ENCODE results near the gene IL21R. TPM values are rescaled to one million over a fixed set of nuclear protein-coding genes. Genes with fewer than 3 reads are reported as not detected.

The IL21R gene
- total RNA-seq, 1 experiment from 2014 or later: 3.8 TPM

DNA sequence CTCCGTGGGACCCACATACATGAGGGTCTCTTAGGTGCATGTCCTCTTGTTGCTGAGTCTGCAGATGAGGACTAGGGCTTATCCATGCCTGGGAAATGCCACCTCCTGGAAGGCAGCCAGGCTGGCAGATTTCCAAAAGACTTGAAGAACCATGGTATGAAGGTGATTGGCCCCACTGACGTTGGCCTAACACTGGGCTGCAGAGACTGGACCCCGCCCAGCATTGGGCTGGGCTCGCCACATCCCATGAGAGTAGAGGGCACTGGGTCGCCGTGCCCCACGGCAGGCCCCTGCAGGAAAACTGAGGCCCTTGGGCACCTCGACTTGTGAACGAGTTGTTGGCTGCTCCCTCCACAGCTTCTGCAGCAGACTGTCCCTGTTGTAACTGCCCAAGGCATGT lies 38.2 kb upstream of the IL21R start:
- peaks cover 36% of the 10 kb centered on the region for H3K4me1 ChIP-seq (replicated peaks; ENCODE audit: insufficient read depth)
- H3K4me2 ChIP-seq: peak overlapping the region; percentile 42
- no peaks in the 10 kb centered on the region for H3K9me2 ChIP-seq (ENCODE audit: insufficient read depth)
- H3F3A ChIP-seq (ENCODE audit: insufficient read depth, low read depth): peaks cover 26% of the 10 kb centered on the region
- no peaks in the 10 kb centered on the region for H3K9me3 ChIP-seq (ENCODE audit: insufficient read depth, low read depth)
- H2AFZ ChIP-seq: no peak overlapping the region
- BruUV-seq (replicated peaks): no TSS peak
- no peaks in the 10 kb centered on the region for H3K79me2 ChIP-seq (ENCODE audit: low read depth)
- peak overlapping the region; percentile 87 for H3K27ac ChIP-seq
- no peaks in the 10 kb centered on the region for H4K20me1 ChIP-seq (ENCODE audit: insufficient read depth)
- no peak for TF ChIP-seq EZH2 (IDR thresholded peaks at IDR 0.05; ENCODE audit: low read depth)
- TF ChIP-seq, protein P1, sequence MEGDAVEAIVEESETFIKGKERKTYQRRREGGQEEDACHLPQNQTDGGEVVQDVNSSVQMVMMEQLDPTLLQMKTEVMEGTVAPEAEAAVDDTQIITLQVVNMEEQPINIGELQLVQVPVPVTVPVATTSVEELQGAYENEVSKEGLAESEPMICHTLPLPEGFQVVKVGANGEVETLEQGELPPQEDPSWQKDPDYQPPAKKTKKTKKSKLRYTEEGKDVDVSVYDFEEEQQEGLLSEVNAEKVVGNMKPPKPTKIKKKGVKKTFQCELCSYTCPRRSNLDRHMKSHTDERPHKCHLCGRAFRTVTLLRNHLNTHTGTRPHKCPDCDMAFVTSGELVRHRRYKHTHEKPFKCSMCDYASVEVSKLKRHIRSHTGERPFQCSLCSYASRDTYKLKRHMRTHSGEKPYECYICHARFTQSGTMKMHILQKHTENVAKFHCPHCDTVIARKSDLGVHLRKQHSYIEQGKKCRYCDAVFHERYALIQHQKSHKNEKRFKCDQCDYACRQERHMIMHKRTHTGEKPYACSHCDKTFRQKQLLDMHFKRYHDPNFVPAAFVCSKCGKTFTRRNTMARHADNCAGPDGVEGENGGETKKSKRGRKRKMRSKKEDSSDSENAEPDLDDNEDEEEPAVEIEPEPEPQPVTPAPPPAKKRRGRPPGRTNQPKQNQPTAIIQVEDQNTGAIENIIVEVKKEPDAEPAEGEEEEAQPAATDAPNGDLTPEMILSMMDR (conservative IDR thresholded peaks at IDR 0.05): no peak
- intact Hi-C loops (cut with micrococcal nuclease; ENCODE audit: unreplicated experiment): loop anchor here (2.0 kb wide), 2 partner anchors 49 to 209 kb away; no protein-coding TSS in a partner anchor
- ChIA-PET POLR2A (ENCODE audit: unreplicated experiment) (no interaction called here), CTCF (no interaction called here)
- DNase-seq: peak; percentile 52 to 74
- H3K27me3 ChIP-seq (ENCODE audit: insufficient read depth, low read depth): no peaks in the 10 kb centered on the region
- peaks cover 18% of the 10 kb centered on the region for H3K36me3 ChIP-seq (ENCODE audit: low read depth)
- no peak overlapping the region for H3K4me3 ChIP-seq

DNA sequence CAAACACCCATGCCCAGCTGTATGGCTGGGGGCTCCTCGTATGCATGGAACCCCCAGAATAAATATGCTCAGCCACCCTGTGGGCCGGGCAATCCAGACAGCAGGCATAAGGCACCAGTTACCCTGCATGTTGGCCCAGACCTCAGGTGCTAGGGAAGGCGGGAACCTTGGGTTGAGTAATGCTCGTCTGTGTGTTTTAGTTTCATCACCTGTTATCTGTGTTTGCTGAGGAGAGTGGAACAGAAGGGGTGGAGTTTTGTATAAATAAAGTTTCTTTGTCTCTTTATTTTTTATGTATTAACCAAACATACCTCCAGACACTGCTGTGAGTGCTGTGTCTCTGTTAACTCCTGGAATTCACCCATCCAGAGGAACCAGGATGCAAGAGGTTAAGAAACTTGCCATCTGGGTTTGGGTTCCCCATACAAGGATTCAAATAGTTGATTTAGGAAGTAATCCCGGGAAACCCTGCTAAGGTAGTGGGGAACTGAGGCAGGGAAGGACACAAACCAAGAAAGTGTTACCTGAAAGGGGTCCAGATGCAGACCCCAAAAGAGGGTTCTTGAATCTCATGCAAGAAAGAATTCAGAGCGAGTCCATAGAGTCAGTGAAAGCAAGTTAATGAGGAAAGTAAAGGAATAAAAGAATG lies 37.4 kb upstream of the IL21R start:
- intact Hi-C loops (cut with micrococcal nuclease; ENCODE audit: unreplicated experiment): loop anchor here (1.0 to 2.0 kb wide), 3 partner anchors 37 to 210 kb away; no protein-coding TSS in a partner anchor
- TSS peak; percentile 93 for BruUV-seq (replicated peaks)
- Histone ChIP-seq H3K27me3 (ENCODE audit: insufficient read depth, low read depth) (no peaks in the 10 kb centered on the region), H3K4me2 (peak overlapping the region; percentile 42), H3K9me2 (ENCODE audit: insufficient read depth) (no peaks in the 10 kb centered on the region), H3K9me3 (ENCODE audit: insufficient read depth, low read depth) (no peaks in the 10 kb centered on the region), H3K36me3 (ENCODE audit: low read depth) (peaks cover 10% of the 10 kb centered on the region; the same call in 1 of the 2 replicates), H3K79me2 (ENCODE audit: low read depth) (no peaks in the 10 kb centered on the region), H2AFZ (no peak overlapping the region), H3K4me3 (no peak overlapping the region), H3F3A (ENCODE audit: insufficient read depth, low read depth) (peaks cover 26% of the 10 kb centered on the region), H3K4me1 (replicated peaks; ENCODE audit: insufficient read depth) (peaks cover 36% of the 10 kb centered on the region), H3K27ac (peak overlapping the region; percentile 87), H4K20me1 (ENCODE audit: insufficient read depth) (no peaks in the 10 kb centered on the region)
- TF ChIP-seq, protein P1 (conservative IDR thresholded peaks at IDR 0.05): no peak
- no peak for TF ChIP-seq EZH2 (IDR thresholded peaks at IDR 0.05; ENCODE audit: low read depth)
- POLR2A ChIA-PET (ENCODE audit: unreplicated experiment): interaction anchor here (0.6 kb wide), 1 partner anchor 1447 kb away, joined by 5 read pairs; no protein-coding TSS in a partner anchor
- CTCF ChIA-PET: interaction anchor here (4.1 kb wide), 1 partner anchor 130 kb away, joined by 34 read pairs; no protein-coding TSS in a partner anchor
- peak; percentile 51 to 86 for DNase-seq

GRCh38 chr16:27365142-27366089 lies 36.6 kb upstream of the IL21R start:
- ChIA-PET CTCF (interaction anchor here (0.5 to 4.1 kb wide), 3 partner anchors 131 to 210 kb away, joined by 3 to 34 read pairs (median 4); no protein-coding TSS in a partner anchor), POLR2A (ENCODE audit: unreplicated experiment) (interaction anchor here (0.6 kb wide), 2 partner anchors 162 to 1446 kb away, joined by 4 to 5 read pairs; partner anchors contain the start of gene KDM8)
- H3F3A ChIP-seq (ENCODE audit: insufficient read depth, low read depth): peaks cover 26% of the 10 kb centered on the region
- DNase-seq: peak; percentile 61 to 92
- intact Hi-C loops (cut with micrococcal nuclease; ENCODE audit: unreplicated experiment): loop anchor here (1.0 to 2.0 kb wide), 3 partner anchors 38 to 211 kb away; no protein-coding TSS in a partner anchor
- peak overlapping the region; percentile 87 for H3K27ac ChIP-seq
- no peaks in the 10 kb centered on the region for H3K79me2 ChIP-seq (ENCODE audit: low read depth)
- no peaks in the 10 kb centered on the region for H4K20me1 ChIP-seq (ENCODE audit: insufficient read depth)
- TF ChIP-seq, protein P1 (conservative IDR thresholded peaks at IDR 0.05): no peak
- TF ChIP-seq EZH2 (IDR thresholded peaks at IDR 0.05; ENCODE audit: low read depth): no peak
- no peaks in the 10 kb centered on the region for H3K9me2 ChIP-seq (ENCODE audit: insufficient read depth)
- no peak overlapping the region for H2AFZ ChIP-seq
- H3K9me3 ChIP-seq (ENCODE audit: insufficient read depth, low read depth): no peaks in the 10 kb centered on the region
- H3K36me3 ChIP-seq (ENCODE audit: low read depth): 0 out of 2 replicates have a peak, but pooled peaks cover 9% of the 10 kb centered on the region
- BruUV-seq (replicated peaks): TSS peak; percentile 45
- H3K4me2 ChIP-seq: peak overlapping the region; percentile 42
- H3K4me1 ChIP-seq (replicated peaks; ENCODE audit: insufficient read depth): peaks cover 36% of the 10 kb centered on the region
- no peak overlapping the region for H3K4me3 ChIP-seq
- H3K27me3 ChIP-seq (ENCODE audit: insufficient read depth, low read depth): no peaks in the 10 kb centered on the region
